ENCODE results near the gene SFN. TPM values are rescaled to one million over a fixed set of nuclear protein-coding genes. Genes with fewer than 3 reads are reported as not detected.

The SFN gene
- total and polyA plus RNA-seq, 2 of the 13 experiments (the other 11 are each of a cell fraction or from before 2014, with no cell fraction given): 4.3 to 5.6 TPM

GRCh38 chr1:26831546-26832248 is 31.3 kb upstream of the SFN start (continued):
- TF ChIP-seq FOXP4 (CRISPR knock-in tag; IDR thresholded peaks at IDR 0.05) (peak; percentile 100), ZNF614 (CRISPR knock-in tag; IDR thresholded peaks at IDR 0.05; ENCODE audit: borderline replicate concordance) (peak; percentile 87; the same call in 1 of the 2 replicates), ZNF101 (CRISPR knock-in tag; IDR thresholded peaks at IDR 0.05; ENCODE audit: borderline replicate concordance, low read depth) (no peak), TARDBP (CRISPR knock-in tag; IDR thresholded peaks at IDR 0.05) (peak; percentile 82), CEBPB (IDR thresholded peaks at IDR 0.05; ENCODE audit: borderline replicate concordance, low read depth, low read length) (peak; percentile 94), TRIM24 (CRISPR knock-in tag; IDR thresholded peaks at IDR 0.05) (peak; percentile 78; the same call in 1 of the 2 replicates), MAF1 (CRISPR knock-in tag; IDR thresholded peaks at IDR 0.05; ENCODE audit: borderline replicate concordance) (no peak), SOX13 (IDR thresholded peaks at IDR 0.05) (0 out of 2 replicates have a peak, but pooled peaks have one; percentile 30), SOX13 (CRISPR knock-in tag; conservative IDR thresholded peaks at IDR 0.05 in 1 of 2, IDR thresholded peaks at IDR 0.05 in 1 of 2) (peak in 1 of 2 experiments; percentile 83; a peak in 2 of 4 replicates), ZNF503 (CRISPR knock-in tag; IDR thresholded peaks at IDR 0.05) (no peak), CHD2 (IDR thresholded peaks at IDR 0.05; ENCODE audit: low read depth, low read length) (peak; percentile 64; the same call in 1 of the 2 replicates), NFE2L2 (IDR thresholded peaks at IDR 0.05; ENCODE audit: low read length) (no peak), PRMT3 (CRISPR knock-in tag; IDR thresholded peaks at IDR 0.05; ENCODE audit: borderline replicate concordance, low read depth) (no peak), ZNF850 (CRISPR knock-in tag; conservative IDR thresholded peaks at IDR 0.05) (no peak), ZNF639 (CRISPR knock-in tag; conservative IDR thresholded peaks at IDR 0.05) (no peak), ZNF337 (CRISPR knock-in tag; IDR thresholded peaks at IDR 0.05; ENCODE audit: borderline replicate concordance, low read depth) (no peak), CBFB (CRISPR knock-in tag; IDR thresholded peaks at IDR 0.05) (peak; percentile 61; the same call in 1 of the 2 replicates), ZSCAN21 (CRISPR knock-in tag; IDR thresholded peaks at IDR 0.05; ENCODE audit: borderline replicate concordance) (no peak; the same call in 1 of the 2 replicates), JUN (CRISPR knock-in tag; IDR thresholded peaks at IDR 0.05) (peak; percentile 34; the same call in 1 of the 2 replicates), ZNF800 (CRISPR knock-in tag; IDR thresholded peaks at IDR 0.05) (no peak)
- TF ChIP-seq, protein P1, sequence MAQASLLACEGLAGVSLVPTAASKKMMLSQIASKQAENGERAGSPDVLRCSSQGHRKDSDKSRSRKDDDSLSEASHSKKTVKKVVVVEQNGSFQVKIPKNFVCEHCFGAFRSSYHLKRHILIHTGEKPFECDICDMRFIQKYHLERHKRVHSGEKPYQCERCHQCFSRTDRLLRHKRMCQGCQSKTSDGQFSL (CRISPR knock-in tag; IDR thresholded peaks at IDR 0.05): no peak

All from HepG2 (cell line).